PC-3 (cell line): ENCODE data around the gene THAP4. TPM values are rescaled to one million over a fixed set of nuclear protein-coding genes. Genes with fewer than 3 reads are reported as not detected.

Experiments
- ATAC-seq: fragments of 200-7000 bp; cut with Tn5 transposase; 2 replicates; pipeline ENCODE4 v1.9.1; 2020; ENCODE audit warnings: mild to moderate bottlenecking, moderate library complexity
- BruUV-seq: library from RNA; stranded (reverse); fragments of 400-500 nt; replicated peaks from 2 replicates; lab custom pipeline; 2021; lab: Mats Ljungman, UMichigan
- CTCF ChIA-PET: fragments of 300-600 bp; sonication (Branson Sonifier 250); formaldehyde crosslinking; loops from one replicate; lab custom pipeline; 2022; ENCODE audit warnings: antibody characterized with exemption; lab: Charles Lee
- POLR2A ChIA-PET: fragments of 300-600 bp; sonication (Branson Sonifier 250); formaldehyde crosslinking; loops from one replicate; lab custom pipeline; 2022; ENCODE audit warnings: antibody characterized with exemption; ENCODE audit not compliant: unreplicated experiment; lab: Charles Lee
- DNase-seq: peaks from one replicate; pipeline ENCODE4 v3.0.0-alpha.2; 2015
- H2AFZ ChIP-seq: fragments of 300-600 bp; sonication (generic); 2 replicates; pipeline ENCODE4 v1.6.0; 2016; ENCODE audit warnings: antibody characterized with exemption, low read length
- H3F3A ChIP-seq: fragments of 300-600 bp; sonication (generic); one replicate; pipeline ENCODE4 v1.6.0; 2017; ENCODE audit warnings: antibody characterized with exemption, low read length, control low read depth, mild to moderate bottlenecking; ENCODE audit not compliant: unreplicated experiment
- H3K27ac ChIP-seq: fragments of 300-600 bp; sonication (generic); 2 replicates; pipeline ENCODE4 v1.5.1; 2016; ENCODE audit warnings: mild to moderate bottlenecking, low read length
- H3K27me3 ChIP-seq: fragments of 300-600 bp; sonication (generic); 2 replicates; pipeline ENCODE4 v1.6.1; 2016; ENCODE audit warnings: low read length, mixed read lengths
- H3K36me3 ChIP-seq: fragments of 300-600 bp; sonication (generic); 2 replicates; pipeline ENCODE4 v1.6.1; 2016; ENCODE audit warnings: low read depth, mixed run types, low read length, mixed read lengths
- H3K4me1 ChIP-seq: fragments of 300-600 bp; sonication (generic); 2 replicates; pipeline ENCODE4 v1.5.1; 2016; ENCODE audit warnings: low read length; ENCODE audit not compliant: insufficient read depth
- H3K4me2 ChIP-seq: fragments of 300-600 bp; sonication (generic); 2 replicates; pipeline ENCODE4 v1.6.0; 2016; ENCODE audit warnings: low read length
- H3K4me3 ChIP-seq: fragments of 300-600 bp; sonication (generic); 2 replicates; pipeline ENCODE4 v1.5.1; 2016; ENCODE audit warnings: mild to moderate bottlenecking, low read length, mixed read lengths
- H3K79me2 ChIP-seq: fragments of 300-600 bp; sonication (generic); 2 replicates; pipeline ENCODE4 v1.6.1; 2017; ENCODE audit warnings: low read length, mixed read lengths
- H3K9ac ChIP-seq: fragments of 300-600 bp; sonication (generic); 2 replicates; pipeline ENCODE4 v1.6.0; 2016; ENCODE audit warnings: mild to moderate bottlenecking, low read length
- H3K9me2 ChIP-seq: fragments of 300-600 bp; sonication (generic); replicated peaks from 2 replicates; pipeline ENCODE4 v1.6.1; 2016; ENCODE audit warnings: mixed run types, low read length, mixed read lengths
- H3K9me3 ChIP-seq: fragments of 300-600 bp; sonication (generic); 2 replicates; pipeline ENCODE4 v1.6.1; 2016; ENCODE audit warnings: low read length, mixed read lengths
- H4K20me1 ChIP-seq: fragments of 300-600 bp; sonication (generic); 2 replicates; pipeline ENCODE4 v1.6.1; 2016; ENCODE audit warnings: low read length, mixed read lengths
- CTCF ChIP-seq: fragments of 300-600 bp; sonication (generic); conservative IDR thresholded peaks from 2 replicates; pipeline ENCODE4 v1.5.1; 2017; ENCODE audit warnings: antibody characterized with exemption, low read depth, mild to moderate bottlenecking, low read length
- EZH2 ChIP-seq: fragments of 300-600 bp; sonication (generic); IDR thresholded peaks from one replicate; pipeline ENCODE4 v1.6.1; 2017; ENCODE audit warnings: antibody characterized with exemption, mild to moderate bottlenecking, low read length; ENCODE audit not compliant: unreplicated experiment
- EZH2phosphoT487 ChIP-seq: fragments of 300-600 bp; sonication (generic); IDR thresholded peaks from 2 replicates; pipeline ENCODE4 v1.6.1; 2018; ENCODE audit warnings: mild to moderate bottlenecking, antibody characterized with exemption, low read length, borderline replicate concordance
- intact Hi-C: fragments of 100-400 bp; cut with micrococcal nuclease; formaldehyde crosslinking; loops from 2 replicates; pipeline ENCODE4 v1.9.0; 2023
- total RNA-seq: library from RNA; depleted of rRNA; stranded (reverse); fragments of >200 nt; gene quantifications from 2 replicates; pipeline ENCODE4 v1.2.3, GENCODE V29; 2014; rRNA removed

THAP4 gene
- total RNA-seq, 1 experiment from 2014 or later: 75.1 TPM

DNA sequence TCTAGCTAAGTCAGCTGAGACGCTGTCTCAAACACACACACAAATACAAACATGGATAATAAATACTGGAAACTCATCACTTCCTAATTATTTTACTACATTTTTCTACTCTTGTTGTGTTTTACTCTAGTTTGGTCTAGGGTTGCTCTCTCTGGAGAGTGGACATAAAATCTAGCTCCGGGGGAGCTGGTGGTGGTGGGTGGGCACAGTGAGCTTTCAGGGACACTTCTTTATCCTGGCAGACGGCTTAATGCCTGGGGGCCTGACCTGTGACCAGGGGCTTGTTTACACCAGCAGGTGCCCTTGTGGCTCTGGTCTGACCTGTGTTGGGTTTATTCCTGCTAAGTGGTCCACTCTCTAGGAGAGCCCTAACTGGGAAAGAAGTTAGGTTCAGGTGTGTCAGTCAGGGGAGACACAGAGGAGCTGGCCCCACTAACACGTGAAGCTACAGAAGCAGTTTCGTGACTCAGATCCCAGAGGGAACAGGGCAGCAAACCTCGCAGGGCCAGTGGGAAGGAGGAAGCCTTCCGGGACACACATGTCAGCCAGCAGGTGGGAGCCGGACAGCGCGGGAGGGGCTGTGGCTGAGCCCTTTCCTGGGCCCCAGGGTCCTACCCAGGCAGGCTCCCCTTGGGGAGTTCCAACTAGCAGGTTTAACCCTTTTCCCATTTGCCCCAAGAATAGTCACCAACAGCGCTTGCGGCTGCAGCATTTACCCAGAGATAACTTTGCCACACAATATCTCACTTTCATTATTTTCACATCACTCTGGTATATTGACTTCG, 100.9 kb downstream of the THAP4 start:
- BruUV-seq: no TSS peak
- Histone ChIP-seq H3K4me1 (no peaks in the 10 kb centered on the region), H3K4me2 (no peak overlapping the region), H3K4me3 (no peak overlapping the region), H3F3A (no peaks in the 10 kb centered on the region), H3K27ac (no peak overlapping the region), H3K9me2 (no peaks in the 10 kb centered on the region), H3K9ac (no peak overlapping the region), H4K20me1 (no peaks in the 10 kb centered on the region), H3K36me3 (no peaks in the 10 kb centered on the region), H3K9me3 (no peaks in the 10 kb centered on the region), H3K79me2 (no peaks in the 10 kb centered on the region), H2AFZ (no peak overlapping the region), H3K27me3 (no peaks in the 10 kb centered on the region)
- CTCF ChIA-PET: no interaction called here
- intact Hi-C loops: no loop called here
- POLR2A ChIA-PET: no interaction called here
- no peak for DNase-seq
- no peak for TF ChIP-seq CTCF
- no peak for ATAC-seq

DNA sequence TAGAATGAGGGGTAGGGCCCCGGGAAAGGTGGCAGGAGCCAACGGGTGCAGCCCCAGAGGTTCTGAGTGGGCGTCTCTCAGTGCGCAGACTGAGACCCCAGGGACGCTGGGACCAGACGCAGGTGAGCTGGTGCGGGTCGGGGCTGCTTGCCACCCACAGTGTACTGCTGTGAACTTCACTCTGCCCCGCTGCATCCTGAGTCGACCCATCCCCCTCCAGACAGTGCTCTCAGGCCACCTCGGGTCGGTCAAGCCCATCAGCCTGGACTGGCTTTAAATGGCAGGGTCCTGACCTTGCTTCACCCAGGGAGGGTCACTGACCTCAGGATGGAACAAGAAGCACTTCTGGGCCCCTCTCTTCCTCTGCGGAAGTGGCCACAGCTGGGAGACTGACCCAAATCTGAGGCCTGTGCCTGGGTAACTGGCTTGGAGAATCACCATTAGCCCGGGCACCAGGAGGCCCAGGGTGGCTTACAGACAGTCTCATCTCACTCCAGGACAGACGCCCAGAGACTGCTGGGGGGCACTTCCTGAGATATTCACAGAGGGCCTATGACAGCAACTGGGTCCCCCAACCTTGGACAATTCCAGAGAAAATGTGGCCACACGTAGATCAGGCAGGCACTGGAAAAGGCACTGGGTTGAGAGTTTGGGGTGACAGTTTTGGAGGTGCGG, 102.1 kb downstream of the THAP4 start:
- BruUV-seq: no TSS peak
- H2AFZ ChIP-seq: no peak overlapping the region
- intact Hi-C loops: no loop called here
- H3K27ac ChIP-seq: no peak overlapping the region
- H3K4me3 ChIP-seq: no peak overlapping the region
- H3K4me1 ChIP-seq: no peaks in the 10 kb centered on the region
- H3K9me3 ChIP-seq: no peaks in the 10 kb centered on the region
- no peak for DNase-seq
- H3K4me2 ChIP-seq: no peak overlapping the region
- no peaks in the 10 kb centered on the region for H3K27me3 ChIP-seq
- no peaks in the 10 kb centered on the region for H3F3A ChIP-seq
- ATAC-seq: no peak
- no peaks in the 10 kb centered on the region for H3K9me2 ChIP-seq
- H4K20me1 ChIP-seq: no peaks in the 10 kb centered on the region
- CTCF ChIA-PET: no interaction called here
- no peak overlapping the region for H3K9ac ChIP-seq
- POLR2A ChIA-PET: no interaction called here
- TF ChIP-seq EZH2 (no peak), CTCF (no peak), EZH2phosphoT487 (no peak)
- H3K36me3 ChIP-seq: no peaks in the 10 kb centered on the region
- no peaks in the 10 kb centered on the region for H3K79me2 ChIP-seq

Other genes starting within 250 kb of the THAP4 start
- 198 and 245 TPM in 2 replicates for gene STK25, start 128.6 kb downstream of the THAP4 start, total RNA-seq
- gene BOK, start 78.4 kb downstream of the THAP4 start, total RNA-seq: 30.2 and 39.3 TPM in 2 replicates
- 83.0 and 88.6 TPM in 2 replicates for gene ATG4B, start 535 bp upstream of the THAP4 start, total RNA-seq
- gene DTYMK, start 49.7 kb upstream of the THAP4 start, total RNA-seq: 130 and 155 TPM in 2 replicates
- 30.2 and 32.1 TPM in 2 replicates for gene ING5, start 64.9 kb upstream of the THAP4 start, total RNA-seq
- 28.5 and 51.2 TPM in 2 replicates for gene D2HGDH, start 97.5 kb upstream of the THAP4 start, total RNA-seq
- gene GAL3ST2, start 139.7 kb upstream of the THAP4 start, total RNA-seq: not detected in 2 replicates
- gene NEU4, start 172.0 kb upstream of the THAP4 start, total RNA-seq: not detected in 2 replicates
- gene PDCD1, start 221.7 kb upstream of the THAP4 start, total RNA-seq: not detected in 2 replicates
- gene RTP5, start 232.6 kb upstream of the THAP4 start, total RNA-seq: not detected in 2 replicates